Ovary (tissue), 9 donors: Measurements from ENCODE around the gene LDLRAD4. TPM values are rescaled to one million over a fixed set of nuclear protein-coding genes. Genes with fewer than 3 reads are reported as not detected.

Experiments used
- DNase-seq, 5 donors: peaks; one replicate each; pipeline ENCODE4 v3.0.0-alpha.2; 2019 to 2020
- H3K27ac ChIP-seq, 2 donors: fragments of 200-600 bp; one replicate each; pipeline versions ENCODE4 v1.5.1 to v1.8.0; 2019 to 2022
- H3K27me3 ChIP-seq: fragments of 200-600 bp; one replicate; pipeline ENCODE4 v1.8.0; 2022
- H3K36me3 ChIP-seq: fragments of 200-600 bp; sonication (generic); one replicate; pipeline ENCODE4 v1.5.1; 2019
- H3K4me1 ChIP-seq: one replicate; pipeline ENCODE4 v1.8.1; 2013; ENCODE audit warnings: mild to moderate bottlenecking, moderate library complexity; ENCODE audit not compliant: insufficient read depth
- H3K4me3 ChIP-seq: fragments of 200-600 bp; sonication (generic); one replicate; pipeline ENCODE4 v1.5.1; 2017
- H3K9me3 ChIP-seq, 2 donors: fragments of 200-600 bp in 1 of 2; sonication (generic) in 1 of 2; one replicate each; pipeline versions ENCODE4 v1.5.1 to v1.8.1; 2013 to 2019; ENCODE audit warnings: mild to moderate bottlenecking in 1 of 2, moderate library complexity in 1 of 2
- CTCF ChIP-seq, 3 donors: fragments of 450-650 bp in 2 of 3; fragments of 200-600 bp in 1 of 3; IDR thresholded peaks; one replicate each; pipeline versions ENCODE4 v1.5.1 to v1.8.0; 2016 to 2022; ENCODE audit warnings: antibody characterized with exemption in 3 of 3, mild to moderate bottlenecking in 1 of 3
- EP300 ChIP-seq: sonication (generic); formaldehyde crosslinking; IDR thresholded peaks from one replicate; pipeline ENCODE4 v1.6.1; 2017; ENCODE audit warnings: antibody characterized with exemption
- POLR2A ChIP-seq: fragments of 450-650 bp; IDR thresholded peaks from one replicate; pipeline ENCODE4 v1.6.1; 2017; ENCODE audit warnings: antibody characterized with exemption, mild to moderate bottlenecking, moderate library complexity
- WGBS, 3 donors: extraction: QIAGEN DNeasy Blood & Tissue Kit in 1 of 3; methylation state at CpG; one replicate each; pipeline versions ENCODE4 v1.1.5 to v1.1.7; 2013 to 2017; 5-methylcytosine and 5-hydroxymethylcytosine counted together
- intact Hi-C, 4 donors: fragments of 100-400 bp; cut with DNase I; formaldehyde crosslinking; loops; one replicate each; pipeline versions ENCODE4 v1.11.0 to v1.15.1; 2022 to 2023
- polyA plus RNA-seq, 2 donors: library from polyadenylated mRNA; stranded (reverse); fragments of 200-250 nt in 1 of 2; fragments of 350-450 nt in 1 of 2; fragmentation: Illumina TruSeq in 1 of 2; extraction: RNeasy Lipid Tissue Mini Kit (QIAGEN cat#74804) in 1 of 2; gene quantifications; one replicate each; pipeline ENCODE4 v1.2.3, GENCODE V29; 2013 to 2014
- total RNA-seq, 7 donors: library from RNA; depleted of rRNA in 2 of 7; stranded (reverse); fragments of >200 nt in 2 of 7; fragmentation: NEBNext Ultra II Directional in 3 of 7; extraction: Animal tissue kit (Norgen Biotek cat#: 25700) in 3 of 7; gene quantifications; one replicate each; pipeline versions ENCODE4 v1.1.0 to v1.2.4, GENCODE V29; 2016 to 2023
- donor health status: DM: no; HTN: no; CAD: no; lungs with moderate emphysema.
- donor health status: DM: no; HTN: no; CAD: no.
- donor health status: Bipolar disorder and iron deficiency.
- donor health status: DM: yes; HTN: yes; CAD: no.
- donor health status: DM: no; HTN: no; CAD: no.
- donor health status: DM: yes; HTN: yes; CAD: no.

LDLRAD4 gene
- total and polyA plus RNA-seq, 9 donors, result 2.3 to 31.6 (median 8.3) TPM

DNA sequence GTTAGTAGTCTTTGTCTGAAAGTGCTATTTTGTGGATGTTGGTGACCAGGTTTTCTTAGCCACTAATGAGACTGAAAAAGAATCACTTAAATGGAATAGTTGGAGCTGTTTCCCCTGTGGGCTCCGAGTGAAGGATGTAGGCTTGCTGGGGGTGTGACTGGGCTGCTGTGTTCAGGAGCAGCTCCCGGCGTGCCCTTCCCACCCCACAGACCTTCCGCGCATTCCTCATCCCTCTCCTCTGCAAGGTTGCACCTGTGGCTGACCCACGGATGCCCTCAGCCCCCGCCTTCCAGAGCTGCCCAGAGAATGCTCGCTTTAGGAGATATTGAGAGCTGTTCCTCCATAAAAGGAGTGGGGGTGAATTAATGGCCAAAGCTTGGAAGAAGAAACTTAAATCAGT, 174.3 kb downstream of the LDLRAD4 start:
- Histone ChIP-seq H3K27me3 (no peaks in the 10 kb centered on the region), H3K27ac (no peak overlapping the region), H3K4me1 (no peaks in the 10 kb centered on the region), H3K4me3 (no peak overlapping the region), H3K36me3 (no peaks in the 10 kb centered on the region), H3K9me3 (no peaks in the 10 kb centered on the region)
- no peak for DNase-seq
- no peak for TF ChIP-seq EP300
- no peak for TF ChIP-seq POLR2A
- no peak for TF ChIP-seq CTCF (IDR thresholded peaks at IDR 0.05)
- WGBS, 3 donors, result 33 to 56% (median 42%) methylated on average over 8 of the region's 8 CpGs
- intact Hi-C loops, result no loop called here

DNA sequence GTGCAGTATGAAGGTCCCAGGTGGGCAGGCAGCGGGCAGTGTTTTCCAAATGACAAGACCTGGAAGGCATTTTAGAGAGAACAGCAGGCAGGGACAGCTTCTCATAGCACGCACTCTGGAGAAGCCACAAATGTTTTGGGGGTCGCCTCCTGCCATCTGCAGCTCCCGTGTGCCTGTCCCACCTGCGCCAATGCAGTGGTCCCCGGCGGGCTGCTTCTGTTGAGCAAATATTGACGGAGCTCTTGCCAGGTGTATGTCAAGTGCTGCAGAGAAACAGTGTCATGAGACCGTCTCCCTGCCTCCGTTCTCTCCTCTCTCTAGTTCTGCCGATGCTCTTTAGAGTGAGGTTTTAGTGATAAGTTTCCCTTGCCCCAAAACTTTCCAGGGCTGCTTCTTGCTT, 174.8 kb downstream of the LDLRAD4 start:
- Histone ChIP-seq H3K27me3 (no peaks in the 10 kb centered on the region), H3K36me3 (no peaks in the 10 kb centered on the region), H3K27ac (no peak overlapping the region), H3K4me1 (no peaks in the 10 kb centered on the region), H3K9me3 (no peaks in the 10 kb centered on the region), H3K4me3 (no peak overlapping the region)
- TF ChIP-seq CTCF (IDR thresholded peaks at IDR 0.05) (no peak), POLR2A (no peak), EP300 (no peak)
- WGBS, 3 donors, result 66 to 80% (median 71%) methylated on average over 11 of the region's 11 CpGs
- no peak for DNase-seq
- intact Hi-C loops, result no loop called here

DNA sequence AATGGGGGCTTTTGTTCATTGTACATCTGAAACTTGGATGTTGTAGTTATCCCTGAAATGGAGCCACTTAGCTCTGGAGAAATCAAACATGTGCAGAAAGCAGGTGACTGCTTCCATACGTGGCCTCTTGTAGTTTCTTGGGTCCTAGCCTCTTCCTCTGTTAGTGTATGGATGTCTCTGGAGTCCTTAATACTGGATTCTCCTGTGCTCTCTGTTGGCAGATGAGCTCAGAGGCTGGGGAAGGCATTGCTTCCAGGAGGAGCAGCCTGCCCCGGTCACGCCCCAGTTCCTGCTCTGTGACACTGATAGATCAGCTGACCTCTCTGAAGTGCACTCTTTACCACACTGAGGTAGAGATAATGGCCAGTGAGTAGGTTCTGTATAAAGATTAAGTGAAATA, 176.2 kb downstream of the LDLRAD4 start:
- Histone ChIP-seq H3K4me1 (no peaks in the 10 kb centered on the region), H3K4me3 (no peak overlapping the region), H3K27me3 (no peaks in the 10 kb centered on the region), H3K36me3 (no peaks in the 10 kb centered on the region), H3K9me3 (no peaks in the 10 kb centered on the region), H3K27ac (no peak overlapping the region)
- DNase-seq, result no peak
- no peak for TF ChIP-seq POLR2A
- TF ChIP-seq CTCF (IDR thresholded peaks at IDR 0.05), result no peak
- no peak for TF ChIP-seq EP300
- intact Hi-C loops, result no loop called here
- 62 to 89% (median 76%) methylated on average over 3 of the region's 3 CpGs for WGBS, 3 donors

DNA sequence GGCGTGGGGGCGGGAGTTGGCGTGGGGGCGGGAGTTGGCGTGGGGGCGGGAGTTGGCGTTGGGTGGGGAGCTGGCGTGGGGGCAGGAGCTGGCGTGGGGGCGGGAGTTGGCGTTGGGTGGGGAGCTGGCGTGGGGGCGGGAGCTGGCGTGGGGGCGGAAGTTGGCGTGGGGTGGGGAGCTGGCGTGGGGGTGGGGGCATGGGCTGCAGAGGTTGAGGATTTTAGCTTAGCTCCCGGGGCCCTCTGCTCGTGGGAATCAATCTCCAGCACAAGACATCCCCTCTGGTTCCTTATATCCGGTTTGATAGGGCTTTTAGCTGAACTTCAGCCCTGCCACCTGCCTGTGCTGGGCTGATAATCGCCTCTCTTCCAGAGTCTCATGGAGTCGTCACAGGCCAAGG, 177.0 kb downstream of the LDLRAD4 start:
- no peak for TF ChIP-seq POLR2A
- no peak for TF ChIP-seq CTCF (IDR thresholded peaks at IDR 0.05)
- TF ChIP-seq EP300, result no peak
- Histone ChIP-seq H3K27me3 (no peaks in the 10 kb centered on the region), H3K27ac (no peak overlapping the region), H3K9me3 (no peaks in the 10 kb centered on the region), H3K4me3 (no peak overlapping the region), H3K36me3 (no peaks in the 10 kb centered on the region), H3K4me1 (no peaks in the 10 kb centered on the region)
- intact Hi-C loops, result no loop called here
- WGBS, 3 donors, result 80 to 90% (median 85%) methylated on average over 15 to 22 of the region's 22 CpGs
- no peak for DNase-seq
